Activated CD4-positive, alpha-beta T cell treated with anti-CD3 and anti-CD28 coated beads, Interleukin-2, amount 10 ng/mL, durations not matched to agents 7 days and 5 days (primary cell): ENCODE results near the gene B3GNT4. TPM values are rescaled to one million over a fixed set of nuclear protein-coding genes. Genes with fewer than 3 reads are reported as not detected.
"Not testable (repeated sequence)": the region's sequence is repeated elsewhere in the genome, so short reads cannot be mapped to it uniquely, and the experiment has no call there.

ENCODE experiments used
- CTCF ChIA-PET: fragments of 350-600 bp; sonication (Branson Sonifier 250); formaldehyde crosslinking; loops from one replicate; lab custom pipeline; 2021; ENCODE audit warnings: antibody characterized with exemption; lab: Charles Lee
- POLR2A ChIA-PET: fragments of 350-600 bp; sonication (Branson Sonifier 250); formaldehyde crosslinking; loops from one replicate; lab custom pipeline; 2021; ENCODE audit warnings: antibody characterized with exemption; lab: Charles Lee
- DNase-seq: peaks from one replicate; pipeline ENCODE4 v3.0.0-alpha.2; 2020
- H3K27ac Mint-ChIP-seq: one replicate; pipeline ENCODE4 v1.8.0; 2021; ENCODE audit warnings: mild to moderate bottlenecking, moderate library complexity, mixed read lengths
- H3K27me3 Mint-ChIP-seq: one replicate; pipeline ENCODE4 v1.8.0; 2021; ENCODE audit warnings: mixed read lengths
- H3K36me3 Mint-ChIP-seq: one replicate; pipeline ENCODE4 v1.8.0; 2021; ENCODE audit warnings: low read depth, mixed read lengths
- H3K4me1 Mint-ChIP-seq: one replicate; pipeline ENCODE4 v1.8.0; 2021; ENCODE audit warnings: mixed read lengths
- H3K4me3 Mint-ChIP-seq: one replicate; pipeline ENCODE4 v1.8.0; 2021; ENCODE audit warnings: mild to moderate bottlenecking, moderate library complexity, mixed read lengths
- H3K9me3 Mint-ChIP-seq: one replicate; pipeline ENCODE4 v1.8.0; 2021; ENCODE audit warnings: mixed read lengths
- total RNA-seq, 2 experiments: library from RNA; stranded (reverse); gene quantifications; one replicate each; pipeline ENCODE4 v1.2.3, GENCODE V29; 2021

The B3GNT4 gene
- total RNA-seq, 2 experiments from 2014 or later, result 0.50 to 0.71 TPM

GRCh38 chr12:122172262-122172939 is 31.1 kb upstream of the B3GNT4 start:
- H3K27ac Mint-ChIP-seq, result no peak overlapping the region
- CTCF ChIA-PET, result interaction anchor here (1.0 to 2.5 kb wide), 3 partner anchors 19 to 150 kb away, joined by 3 to 8 read pairs (median 3); no protein-coding TSS in a partner anchor
- POLR2A ChIA-PET, result no interaction called here
- peaks cover 5% of the 10 kb centered on the region for H3K27me3 Mint-ChIP-seq
- H3K4me3 Mint-ChIP-seq, result no peak overlapping the region
- DNase-seq, result no peak
- H3K9me3 Mint-ChIP-seq, result no peaks in the 10 kb centered on the region
- no peaks in the 10 kb centered on the region for H3K36me3 Mint-ChIP-seq
- peaks cover 1% of the 10 kb centered on the region for H3K4me1 Mint-ChIP-seq

DNA sequence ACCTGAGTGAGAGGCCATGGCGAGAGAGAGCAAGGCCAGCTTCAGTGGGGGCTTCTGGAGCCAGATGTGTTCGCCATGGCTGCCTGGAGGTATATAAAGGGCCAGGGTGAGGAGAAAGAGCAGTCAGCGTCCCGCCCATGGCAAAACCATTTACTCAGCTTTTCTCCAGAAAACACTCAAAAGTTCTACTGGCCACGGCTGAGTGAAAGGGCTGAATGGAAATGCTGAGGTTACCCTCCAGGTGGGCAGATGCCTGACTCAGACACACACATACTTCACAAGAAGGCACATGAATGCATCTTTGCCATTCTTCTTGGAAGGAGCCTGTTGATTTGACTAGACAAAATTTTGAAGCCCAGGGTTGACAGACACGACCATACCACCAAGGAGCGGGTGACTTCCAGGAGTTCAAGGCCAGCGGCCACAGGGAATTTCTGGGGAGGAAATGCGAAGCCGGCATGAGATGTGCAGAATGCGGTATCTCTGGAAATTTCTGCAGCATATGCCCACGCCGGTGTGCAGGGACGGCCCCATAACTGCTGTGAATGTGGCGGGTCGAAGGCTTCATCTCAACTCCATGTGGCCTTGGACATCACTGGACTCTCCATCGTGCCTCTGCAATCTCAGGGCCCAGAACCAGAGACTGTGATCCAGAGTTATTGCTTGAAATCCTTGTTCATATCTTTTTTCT is 29.2 kb upstream of the B3GNT4 start, which contains the start of gene IL31:
TSS of gene IL31 (minus strand) at position 67 of the 691 bp plus-strand sequence. CDS start at position 18, 49 bp downstream.
- peak within 1 kb of the TSS; percentile 19 for H3K27ac Mint-ChIP-seq
- H3K4me1 Mint-ChIP-seq, result no peaks in the 10 kb centered on the region
- POLR2A ChIA-PET, result no interaction called here
- H3K36me3 Mint-ChIP-seq, result no peaks in the 10 kb centered on the region
- no peak within 1 kb of the TSS for H3K4me3 Mint-ChIP-seq
- H3K9me3 Mint-ChIP-seq, result no peaks in the 10 kb centered on the region
- no peak for DNase-seq
- CTCF ChIA-PET, result no interaction called here
- no peaks in the 10 kb centered on the region for H3K27me3 Mint-ChIP-seq

GRCh38 chr12:122176473-122176872 is 27.0 kb upstream of the B3GNT4 start:
- H3K27me3 Mint-ChIP-seq, CTCF ChIA-PET, POLR2A ChIA-PET, H3K27ac Mint-ChIP-seq, H3K9me3 Mint-ChIP-seq, H3K4me1 Mint-ChIP-seq, DNase-seq, H3K4me3 Mint-ChIP-seq, H3K36me3 Mint-ChIP-seq: not testable (repeated sequence)

DNA sequence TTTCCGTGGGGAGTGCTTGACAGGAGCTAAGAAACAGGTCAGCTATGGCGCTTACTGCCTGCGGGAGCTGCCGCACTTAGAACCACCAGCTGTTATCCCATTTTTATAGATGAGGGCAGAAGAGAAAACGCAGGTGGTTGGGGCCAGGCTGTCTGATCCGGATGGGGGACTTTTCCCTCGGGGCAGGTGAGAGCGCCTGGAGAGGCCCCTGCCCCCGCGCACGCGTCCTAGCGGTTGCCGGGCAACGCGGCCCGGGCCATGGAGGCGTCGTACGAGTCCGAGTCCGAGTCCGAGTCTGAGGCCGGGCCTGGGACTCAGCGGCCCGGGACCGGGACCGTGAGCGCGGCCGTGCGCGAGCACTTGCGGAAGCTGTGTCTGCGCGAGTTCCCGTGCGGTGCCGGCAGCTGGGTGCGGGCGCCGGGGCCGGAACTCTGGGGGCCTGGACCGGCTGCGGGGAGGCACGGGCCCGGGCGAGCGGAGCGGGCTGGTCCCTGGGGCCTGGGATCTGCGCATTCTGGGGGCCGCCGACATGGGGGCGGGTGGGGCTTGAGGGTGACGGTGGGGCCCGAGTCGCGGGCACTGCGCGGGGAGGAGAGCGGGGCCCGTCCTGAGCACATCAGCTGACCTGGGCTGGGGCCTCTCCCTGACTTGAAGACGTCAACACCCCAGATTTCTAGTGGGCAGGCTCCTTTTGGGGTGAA is 20.5 kb upstream of the B3GNT4 start, which contains the start of gene LRRC43:
TSS of gene LRRC43 (plus strand) at position 237 of the 701 bp plus-strand sequence. CDS start at position 259, 22 bp downstream.
- peak within 1 kb of the TSS; percentile 31 for H3K27ac Mint-ChIP-seq
- DNase-seq, result peak; percentile 39
- H3K4me3 Mint-ChIP-seq, result peak within 1 kb of the TSS; percentile 70
- H3K36me3 Mint-ChIP-seq, result no peaks in the 10 kb centered on the region
- H3K9me3 Mint-ChIP-seq, result no peaks in the 10 kb centered on the region
- POLR2A ChIA-PET, result interaction anchor here (0.5 kb wide), 1 partner anchor 42 kb away, joined by 3 read pairs; no protein-coding TSS in a partner anchor
- peaks cover 14% of the 10 kb centered on the region for H3K4me1 Mint-ChIP-seq
- H3K27me3 Mint-ChIP-seq, result peaks cover 11% of the 10 kb centered on the region
- CTCF ChIA-PET, result interaction anchor here (0.6 to 1.8 kb wide), 4 partner anchors 8 to 22 kb away, joined by 3 to 6 read pairs (median 4); no protein-coding TSS in a partner anchor

- Mint-ChIP-seq H3K4me1 (peaks cover 14% of the 10 kb centered on the region), H3K9me3 (no peaks in the 10 kb centered on the region), H3K36me3 (no peaks in the 10 kb centered on the region), H3K4me3 (peak overlapping the region; percentile 25), H3K27me3 (peaks cover 11% of the 10 kb centered on the region), H3K27ac (no peak overlapping the region)
- CTCF ChIA-PET, result interaction anchor here (1.3 to 1.8 kb wide), 2 partner anchors 10 to 22 kb away, joined by 5 to 6 read pairs; no protein-coding TSS in a partner anchor
- no peak for DNase-seq
- POLR2A ChIA-PET, result interaction anchor here (0.5 kb wide), 1 partner anchor 42 kb away, joined by 3 read pairs; no protein-coding TSS in a partner anchor
Observed at GRCh38 chr12:122183588-122183940, 19.9 kb upstream of the B3GNT4 start.

DNA sequence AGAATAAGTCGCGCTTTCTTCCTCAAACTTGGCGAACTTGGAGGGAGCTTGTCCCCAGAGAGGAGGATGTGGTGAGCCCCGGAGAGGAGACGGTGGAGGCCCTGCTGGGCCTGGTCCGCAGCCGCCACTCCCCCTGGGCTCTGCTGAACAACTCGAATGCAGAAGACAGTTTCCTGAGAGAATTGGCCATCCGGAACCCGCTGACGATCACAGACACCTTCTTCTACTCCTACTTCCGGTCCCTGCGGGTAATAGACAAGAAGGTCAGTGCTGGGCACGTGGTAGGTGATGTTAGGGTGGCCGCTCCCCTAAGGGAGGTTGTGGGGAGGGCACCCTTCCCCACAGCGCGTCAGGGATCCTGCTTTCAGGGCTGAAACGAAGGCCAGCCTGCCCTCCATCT is 19.0 kb upstream of the B3GNT4 start:
- POLR2A ChIA-PET, result interaction anchor here (0.6 kb wide), 1 partner anchor 781 kb away, joined by 3 read pairs; no protein-coding TSS in a partner anchor
- no peak for DNase-seq
- peaks cover 14% of the 10 kb centered on the region for H3K4me1 Mint-ChIP-seq
- peak overlapping the region; percentile 13 for H3K4me3 Mint-ChIP-seq
- no peak overlapping the region for H3K27ac Mint-ChIP-seq
- no peaks in the 10 kb centered on the region for H3K36me3 Mint-ChIP-seq
- CTCF ChIA-PET, result no interaction called here
- no peaks in the 10 kb centered on the region for H3K9me3 Mint-ChIP-seq
- peaks cover 11% of the 10 kb centered on the region for H3K27me3 Mint-ChIP-seq

GRCh38 chr12:122185079-122185478 is 18.4 kb upstream of the B3GNT4 start:
- ChIA-PET CTCF (no interaction called here), POLR2A (no interaction called here)
- Mint-ChIP-seq H3K9me3 (no peaks in the 10 kb centered on the region), H3K27me3 (peaks cover 9% of the 10 kb centered on the region), H3K27ac (no peak overlapping the region), H3K36me3 (no peaks in the 10 kb centered on the region), H3K4me1 (peaks cover 12% of the 10 kb centered on the region), H3K4me3 (no peak overlapping the region)
- DNase-seq, result no peak

DNA sequence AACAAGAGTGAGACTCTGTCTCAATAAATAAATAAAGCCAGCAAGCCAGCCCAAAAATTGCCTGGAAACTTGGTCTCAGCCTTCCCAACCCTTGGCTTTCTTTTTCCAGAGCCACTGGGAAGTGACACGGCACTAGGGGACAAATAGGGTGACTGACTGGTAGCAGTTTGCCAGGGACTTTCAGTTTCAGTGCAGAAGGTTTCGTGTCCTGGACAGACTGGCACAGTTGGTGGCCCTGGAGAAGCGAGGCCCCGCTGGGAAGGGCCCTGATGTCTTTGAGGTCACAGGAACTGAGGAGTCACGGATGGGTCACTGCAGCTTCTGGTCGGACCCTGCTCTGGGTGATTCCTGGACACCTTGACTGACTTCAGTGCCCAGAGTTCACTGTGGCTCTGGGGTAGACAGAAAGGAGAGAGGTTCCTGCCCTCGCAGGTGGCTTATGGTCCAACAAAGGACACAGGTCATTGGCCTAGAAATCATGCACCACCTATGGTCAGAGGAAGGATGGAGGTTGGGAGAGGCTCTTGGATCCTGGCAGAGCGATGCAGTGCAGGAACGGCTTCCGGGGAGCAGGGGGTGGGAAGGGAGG is 17.9 kb upstream of the B3GNT4 start:
- Mint-ChIP-seq H3K9me3 (no peaks in the 10 kb centered on the region), H3K27ac (no peak overlapping the region), H3K4me3 (no peak overlapping the region), H3K4me1 (peaks cover 12% of the 10 kb centered on the region), H3K27me3 (peaks cover 9% of the 10 kb centered on the region), H3K36me3 (no peaks in the 10 kb centered on the region)
- POLR2A ChIA-PET, result no interaction called here
- CTCF ChIA-PET, result no interaction called here
- DNase-seq, result no peak

- Mint-ChIP-seq H3K27me3 (peaks cover 4% of the 10 kb centered on the region), H3K36me3 (no peaks in the 10 kb centered on the region), H3K4me1 (peaks cover 12% of the 10 kb centered on the region), H3K27ac (no peak overlapping the region), H3K4me3 (no peak overlapping the region), H3K9me3 (no peaks in the 10 kb centered on the region)
- ChIA-PET CTCF (interaction anchor here (0.6 kb wide), 1 partner anchor 384 kb away, joined by 3 read pairs; the partner anchor contains the start of gene SETD1B), POLR2A (no interaction called here)
- DNase-seq, result no peak
Observed at GRCh38 chr12:122187466-122187865, 16.0 kb upstream of the B3GNT4 start.

DNA sequence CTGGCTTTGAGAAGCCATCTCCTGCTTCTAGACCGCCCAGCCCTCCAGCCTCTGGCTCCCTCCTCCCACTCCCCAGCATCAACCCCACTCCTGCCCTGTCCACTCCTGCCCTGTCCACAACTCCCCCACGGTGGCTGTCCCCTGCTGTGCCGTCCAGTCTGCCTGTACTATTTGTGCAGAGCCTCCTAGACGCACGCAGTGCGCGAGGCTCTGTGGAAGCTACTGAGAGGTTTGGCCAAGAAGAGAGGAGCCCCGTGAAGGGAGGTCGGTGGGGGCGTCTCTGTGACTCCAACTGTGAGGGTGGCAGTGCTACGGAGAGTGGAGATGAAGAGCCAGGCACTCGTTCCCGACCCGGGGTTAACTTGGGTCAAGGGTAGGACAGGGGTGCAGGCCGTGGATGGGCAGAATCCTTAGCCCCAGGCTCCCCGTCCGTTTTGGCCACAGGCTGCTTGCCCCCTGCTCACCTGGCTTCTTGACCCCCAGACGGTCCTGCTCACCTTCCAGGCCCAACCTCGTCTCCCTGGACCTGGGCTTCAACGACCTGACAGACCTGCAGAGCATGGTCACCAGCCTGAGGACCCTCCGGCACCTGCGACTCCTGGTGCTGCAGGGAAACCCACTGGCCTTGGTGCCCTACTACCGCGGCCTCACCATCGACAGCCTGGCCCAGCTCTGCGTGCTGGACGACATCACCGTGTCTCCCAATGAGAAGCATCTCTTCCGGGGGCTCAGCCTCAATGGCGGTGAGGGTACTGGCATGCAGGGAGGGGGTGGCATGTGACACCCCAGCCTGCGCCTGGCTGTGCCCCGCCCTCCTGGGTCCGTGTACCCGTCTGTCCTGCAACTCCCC is 13.7 kb upstream of the B3GNT4 start:
- Mint-ChIP-seq H3K27me3 (peaks cover 7% of the 10 kb centered on the region), H3K27ac (no peak overlapping the region), H3K36me3 (no peaks in the 10 kb centered on the region), H3K4me1 (peaks cover under 1% of the 10 kb centered on the region), H3K9me3 (no peaks in the 10 kb centered on the region), H3K4me3 (no peak overlapping the region)
- no peak for DNase-seq
- POLR2A ChIA-PET, result no interaction called here
- CTCF ChIA-PET, result interaction anchor here (0.7 to 3.1 kb wide), 8 partner anchors 7 to 396 kb away, joined by 3 to 13 read pairs (median 6); partner anchors contain the start of genes LRRC43 and RHOF

- Mint-ChIP-seq H3K27ac (no peak overlapping the region), H3K27me3 (peaks cover 13% of the 10 kb centered on the region), H3K4me3 (no peak overlapping the region), H3K36me3 (no peaks in the 10 kb centered on the region), H3K4me1 (no peaks in the 10 kb centered on the region), H3K9me3 (no peaks in the 10 kb centered on the region)
- CTCF ChIA-PET, result interaction anchor here (0.5 to 3.1 kb wide), 16 partner anchors 9 to 397 kb away, joined by 3 to 13 read pairs (median 3); partner anchors contain the start of genes LRRC43 and RHOF
- POLR2A ChIA-PET, result no interaction called here
- peak; percentile 79 for DNase-seq
Observed at GRCh38 chr12:122190842-122191668, 12.5 kb upstream of the B3GNT4 start.
